ELR (cell line): ENCODE measurements around the gene EPGN.

Experiments used
- DNase-seq: peaks from one replicate; pipeline ENCODE4 v3.0.0-alpha.2; 2015; ENCODE audit warnings: low read depth

EPGN gene

DNA sequence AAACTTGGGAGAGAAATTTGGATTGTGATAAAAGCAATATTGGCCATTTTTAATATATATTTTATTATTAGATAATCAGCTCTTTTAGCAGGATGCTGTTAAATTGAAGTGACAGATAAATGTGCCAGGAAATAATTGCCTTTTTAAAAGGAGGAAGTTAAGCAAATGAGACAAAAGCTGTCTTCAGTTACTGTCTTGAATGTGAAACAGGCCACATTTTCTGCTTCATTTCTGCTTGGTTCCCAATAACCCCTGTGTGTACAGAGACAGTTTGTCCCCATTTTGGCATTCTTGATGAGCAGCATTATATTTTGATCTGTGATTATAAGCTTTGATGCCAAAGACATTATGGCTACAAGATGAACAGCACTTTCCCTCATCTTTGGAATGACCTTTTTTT, 953 bp downstream of the EPGN start:
- DNase-seq: no peak

DNA sequence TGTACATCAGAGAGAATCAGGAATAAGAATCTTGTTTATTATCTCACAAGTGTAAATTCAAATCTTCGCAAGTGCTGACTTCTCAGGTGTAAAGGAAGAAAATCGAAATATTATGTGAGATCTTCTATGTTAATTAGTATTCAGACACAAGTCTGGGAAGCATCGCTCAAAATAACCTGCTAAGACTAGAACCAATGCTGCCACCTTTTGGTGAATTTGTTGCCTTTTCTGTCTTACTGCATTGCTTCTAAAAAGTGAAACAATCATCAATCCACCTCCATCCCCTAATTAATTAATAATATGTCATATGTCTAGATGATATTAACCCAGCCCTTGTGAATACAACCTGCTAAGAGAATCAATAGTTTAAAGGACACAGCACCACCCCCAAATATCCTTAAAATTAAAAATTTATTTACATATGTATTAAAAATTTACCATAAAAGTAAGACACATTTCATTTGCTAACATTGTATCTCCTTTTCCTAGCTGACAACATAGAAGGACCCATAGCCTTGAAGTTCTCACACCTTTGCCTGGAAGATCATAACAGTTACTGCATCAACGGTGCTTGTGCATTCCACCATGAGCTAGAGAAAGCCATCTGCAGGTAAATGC, 3.5 kb downstream of the EPGN start:
- DNase-seq: peak; percentile 77

DNA sequence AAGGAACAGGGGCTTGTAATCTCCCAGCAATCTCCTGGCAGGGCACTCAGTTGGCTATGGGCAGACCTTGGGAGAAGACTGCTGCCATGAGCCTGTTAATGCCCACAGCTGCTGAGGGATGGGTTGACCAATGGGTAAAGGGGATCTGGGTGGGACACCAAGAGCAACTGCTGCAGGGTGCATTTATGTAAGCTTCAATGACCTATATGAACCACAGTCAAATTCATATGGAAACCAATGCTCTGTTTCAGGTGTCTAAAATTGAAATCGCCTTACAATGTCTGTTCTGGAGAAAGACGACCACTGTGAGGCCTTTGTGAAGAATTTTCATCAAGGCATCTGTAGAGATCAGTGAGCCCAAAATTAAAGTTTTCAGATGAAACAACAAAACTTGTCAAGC, 6.1 kb downstream of the EPGN start:
- DNase-seq: no peak

DNA sequence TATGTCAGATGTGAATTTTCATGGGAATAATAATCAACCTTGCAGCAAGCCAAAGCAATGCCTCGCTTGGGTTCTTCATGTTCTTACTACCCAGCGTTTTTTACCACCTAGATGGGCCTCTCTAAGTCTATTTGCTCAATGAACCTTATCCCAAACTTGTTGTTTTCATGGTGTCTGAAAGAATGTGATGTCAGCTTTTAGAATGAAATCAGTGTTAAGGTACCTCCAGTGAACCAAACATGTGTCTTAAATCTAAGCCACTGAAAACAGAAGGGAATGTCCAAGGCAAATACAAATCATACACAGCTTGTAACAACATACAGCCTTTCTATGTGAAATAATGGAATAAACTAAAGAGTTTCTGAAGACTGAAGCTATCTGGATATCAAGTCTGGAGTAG, 6.7 kb downstream of the EPGN start:
- DNase-seq: no peak

DNA sequence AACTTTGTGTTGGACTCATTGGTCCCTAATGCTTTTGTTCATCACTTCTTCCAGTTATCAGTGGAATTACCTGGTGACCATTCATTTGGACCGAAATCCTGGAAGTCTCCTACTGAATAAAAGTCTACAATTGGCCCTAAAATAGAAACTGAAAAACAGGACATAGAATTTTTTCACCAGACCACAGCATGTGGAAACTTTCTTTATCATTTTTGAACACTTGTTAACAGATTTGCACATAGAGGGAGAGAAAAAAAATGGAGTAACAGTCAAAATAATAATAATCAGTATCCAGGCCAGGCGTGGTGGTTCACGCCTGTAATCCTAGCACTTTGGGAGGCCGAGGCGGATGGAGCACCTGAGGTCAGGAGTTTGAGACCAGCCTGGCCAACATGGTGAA, 7.1 kb downstream of the EPGN start:
- DNase-seq: no peak

DNA sequence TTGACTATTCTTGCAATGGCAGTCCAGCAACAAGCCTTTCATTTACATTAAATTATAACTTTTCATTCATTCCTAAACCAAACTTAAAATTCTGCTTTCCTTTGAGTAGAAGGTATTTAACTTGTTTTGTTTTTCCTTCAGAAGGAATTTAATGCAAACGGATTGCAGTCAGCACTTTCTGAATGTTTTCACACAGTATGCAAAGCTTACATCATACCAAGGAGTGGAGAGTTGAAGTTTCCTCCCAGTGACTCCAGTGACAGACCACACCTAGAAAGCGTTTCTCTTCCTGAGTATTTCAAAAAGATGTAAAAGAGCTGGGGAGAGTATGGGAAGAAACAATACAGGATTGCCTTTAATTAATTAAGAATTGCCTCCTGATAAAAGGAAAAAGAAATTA, 8.1 kb downstream of the EPGN start:
- DNase-seq: no peak

DNA sequence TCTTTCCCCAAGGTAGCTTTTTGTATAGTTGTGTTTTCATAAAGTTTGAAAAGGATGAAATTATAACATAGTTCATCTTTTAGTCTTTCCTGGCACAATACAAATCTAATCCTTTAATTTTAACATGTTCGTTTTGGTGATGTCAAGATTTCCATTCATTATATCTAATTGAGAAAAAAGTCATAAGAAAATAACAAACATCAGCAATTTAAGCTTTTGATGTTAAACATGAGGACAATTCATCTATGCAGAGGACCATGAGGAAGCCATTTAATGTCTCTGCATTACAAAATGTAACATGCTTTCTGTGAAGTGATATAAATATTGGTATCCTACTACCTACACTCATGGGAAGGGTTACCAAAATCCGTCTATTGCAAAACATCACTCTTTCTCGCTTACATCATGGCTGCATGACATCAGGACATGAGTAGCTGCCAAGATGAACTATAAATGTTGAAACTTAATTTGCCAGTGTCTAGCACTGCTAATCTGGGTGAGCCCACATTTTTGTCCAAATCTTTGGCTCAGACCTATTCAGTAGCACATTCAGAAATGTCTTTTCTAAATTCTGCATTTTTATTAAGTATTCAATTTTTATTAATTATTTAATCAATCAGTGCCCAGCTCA, 9.5 kb downstream of the EPGN start:
- DNase-seq: no peak

DNA sequence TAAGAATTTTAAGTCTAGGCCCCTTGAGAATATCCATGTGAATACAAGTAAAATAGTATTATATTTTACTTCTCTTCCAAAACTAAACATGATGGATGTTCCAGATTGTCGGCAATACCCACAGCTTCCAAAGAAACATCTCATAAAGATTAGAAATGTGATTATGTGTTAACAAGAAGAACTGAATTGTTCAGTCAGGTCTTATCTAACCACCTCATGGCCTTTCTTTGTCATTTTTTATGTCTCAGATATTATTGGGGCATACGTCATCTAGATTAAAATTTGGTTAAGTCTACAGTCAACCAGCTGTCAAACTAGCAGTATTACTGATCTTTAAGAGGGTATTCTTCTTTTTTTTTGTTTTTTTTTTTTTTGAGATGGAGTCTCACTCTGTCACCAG, 10.0 kb downstream of the EPGN start:
- no peak for DNase-seq

DNA sequence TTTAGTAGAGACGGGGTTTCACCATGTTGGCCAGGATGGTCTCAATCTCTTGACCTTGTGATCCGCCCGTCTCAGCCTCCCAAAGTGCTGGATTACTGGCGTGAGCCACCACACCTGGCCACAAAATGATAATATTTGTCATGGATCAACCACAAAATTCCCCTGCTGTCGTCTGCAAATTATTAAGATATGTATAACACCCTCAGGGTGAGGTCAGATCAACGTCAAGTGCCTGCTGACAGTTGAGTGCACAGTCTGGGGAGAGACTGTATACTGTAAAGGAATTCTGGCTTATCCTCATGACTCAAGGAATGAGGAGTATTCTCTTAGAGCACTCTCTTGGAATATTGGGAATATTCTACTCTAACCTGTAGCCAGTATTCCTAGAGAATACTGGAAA, 11.2 kb downstream of the EPGN start:
- peak; percentile 50 for DNase-seq

DNA sequence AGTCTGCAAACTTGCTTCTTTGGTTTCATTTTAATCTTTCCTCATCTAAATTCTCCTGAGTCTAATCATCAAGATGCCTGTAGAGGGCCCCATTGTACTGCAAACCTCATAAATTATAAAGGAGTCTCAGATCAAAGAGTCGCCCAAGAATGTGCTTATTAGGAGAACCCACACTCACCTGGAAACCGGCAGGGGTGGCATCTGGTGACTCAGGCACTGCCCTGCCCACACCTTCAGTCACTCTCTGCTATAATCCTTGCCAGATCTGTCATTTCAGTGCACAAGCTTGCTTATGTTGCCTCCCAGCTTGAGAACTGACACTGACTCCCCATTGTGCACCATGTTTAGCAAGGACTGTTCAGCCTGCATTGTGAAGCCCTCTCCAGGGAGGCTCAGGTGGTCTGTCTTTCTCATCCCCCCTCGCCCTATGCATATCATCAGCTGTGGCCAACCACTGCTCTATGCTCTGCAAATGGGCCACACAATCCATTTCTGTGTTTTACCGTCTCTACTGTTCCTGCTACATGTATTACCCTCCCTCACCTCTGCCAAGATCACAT, 12.4 kb downstream of the EPGN start:
- peak; percentile 81 for DNase-seq

DNA sequence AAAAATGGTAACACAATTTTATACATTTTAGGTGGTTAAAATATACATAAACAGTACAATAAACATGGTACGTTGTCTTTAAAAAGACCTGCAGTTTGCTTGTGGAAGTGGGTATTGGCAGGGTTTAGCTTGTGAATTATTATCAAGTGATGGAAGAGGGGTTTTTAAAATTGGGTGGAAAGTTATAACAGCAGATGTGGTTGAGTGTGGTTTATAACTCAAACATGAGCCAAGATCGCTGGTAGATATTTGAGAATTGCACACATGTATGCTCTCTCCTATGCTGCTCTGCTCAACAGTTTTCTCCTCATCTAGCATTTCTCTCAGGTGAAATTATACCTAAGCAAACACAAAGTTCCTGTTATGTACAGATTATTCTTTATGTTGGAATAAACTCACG, 14.0 kb downstream of the EPGN start:
- DNase-seq: no peak

DNA sequence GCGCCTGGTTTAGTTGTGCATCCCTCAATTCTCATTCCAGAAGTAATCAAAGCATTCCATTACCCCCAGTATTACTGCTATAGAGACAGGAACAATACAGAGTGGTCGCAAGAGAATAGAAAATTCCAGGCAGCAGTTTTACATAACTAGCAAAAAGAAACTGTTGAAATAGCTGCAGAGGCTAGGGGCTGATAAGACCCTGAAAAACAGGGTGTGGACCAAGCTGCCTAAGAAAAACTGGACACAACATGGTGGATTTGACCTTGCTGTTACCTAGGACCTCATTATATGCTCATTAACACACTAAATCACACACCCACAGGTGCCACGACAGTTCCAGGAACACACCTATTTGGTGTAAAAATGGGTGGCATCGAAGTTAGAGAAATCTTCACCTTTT, 15.4 kb downstream of the EPGN start:
- no peak for DNase-seq

DNA sequence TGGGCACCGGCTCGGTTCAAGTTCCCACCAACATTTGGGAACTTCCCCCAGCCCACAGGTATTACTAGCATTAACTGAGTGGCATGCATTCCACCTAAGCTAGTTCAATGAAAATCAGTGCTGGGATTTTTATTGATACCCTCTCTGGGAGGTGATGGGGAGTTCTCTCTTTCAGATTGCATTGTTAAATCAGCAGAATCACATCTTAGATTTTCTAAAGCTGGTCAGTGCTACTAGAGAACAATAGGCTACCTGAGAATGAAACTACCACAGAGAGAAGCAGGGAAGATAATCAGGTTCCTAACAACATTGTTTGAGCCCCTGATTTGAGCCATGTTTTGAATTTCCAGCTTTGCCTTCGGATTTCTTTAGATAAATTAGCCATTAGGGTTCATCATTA, 16.0 kb downstream of the EPGN start:
- no peak for DNase-seq

DNA sequence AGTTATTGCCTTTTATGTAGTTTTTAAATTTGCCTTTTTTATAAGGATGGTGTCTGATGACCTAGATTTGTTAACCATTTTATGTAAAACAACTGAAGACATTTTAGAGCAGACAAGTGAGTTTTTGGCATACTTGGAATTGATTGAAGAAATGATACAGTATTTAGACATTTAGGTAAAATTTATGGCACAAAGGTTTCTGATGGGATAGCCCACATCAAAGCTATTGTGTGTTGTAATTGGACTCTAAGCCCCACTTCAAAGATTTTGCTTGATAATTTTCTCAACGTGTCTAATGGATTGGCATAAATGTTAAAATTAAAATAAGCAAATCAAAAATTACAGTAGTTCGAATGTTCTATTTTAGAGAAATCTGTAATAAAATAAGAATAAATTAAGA, 17.6 kb downstream of the EPGN start:
- no peak for DNase-seq

DNA sequence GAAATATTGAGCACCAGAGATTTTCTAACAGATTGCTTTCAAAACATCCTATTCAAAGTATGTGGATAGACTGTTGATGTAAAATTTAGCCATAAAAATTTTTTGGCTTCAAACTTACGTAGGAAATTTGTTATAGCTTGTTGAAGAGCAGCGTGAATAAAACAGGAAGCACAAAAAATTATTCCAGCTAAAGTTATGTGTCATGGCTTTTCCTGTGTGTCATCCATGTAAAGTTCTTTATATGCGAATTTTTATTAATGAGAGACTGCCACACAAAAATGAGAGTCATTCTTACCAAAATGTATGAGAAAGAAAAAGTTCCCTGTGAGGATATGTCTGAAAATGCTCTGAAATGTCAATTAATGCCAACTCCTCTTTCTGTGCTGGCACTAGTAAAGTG, 19.5 kb downstream of the EPGN start:
- peak; percentile 76 for DNase-seq

DNA sequence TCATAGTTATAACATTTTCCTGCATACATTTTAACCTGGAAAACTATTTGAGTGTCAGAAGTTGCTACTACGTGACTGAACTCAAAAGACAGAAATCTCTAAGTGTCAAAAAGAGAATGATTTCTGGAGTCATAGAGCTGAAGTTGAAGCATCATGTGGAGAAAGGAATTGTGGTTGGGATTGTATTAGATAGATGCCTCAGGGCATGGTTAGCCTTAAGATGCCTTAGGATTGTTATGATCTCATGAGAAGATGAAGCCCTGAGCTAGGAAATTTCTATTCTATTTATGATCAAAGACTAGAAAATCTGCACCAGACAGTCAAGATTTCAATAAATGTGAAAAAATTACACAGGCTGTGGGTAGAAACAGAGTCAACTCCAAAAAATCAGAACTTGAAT, 20.2 kb downstream of the EPGN start:
- peak; percentile 81 for DNase-seq

DNA sequence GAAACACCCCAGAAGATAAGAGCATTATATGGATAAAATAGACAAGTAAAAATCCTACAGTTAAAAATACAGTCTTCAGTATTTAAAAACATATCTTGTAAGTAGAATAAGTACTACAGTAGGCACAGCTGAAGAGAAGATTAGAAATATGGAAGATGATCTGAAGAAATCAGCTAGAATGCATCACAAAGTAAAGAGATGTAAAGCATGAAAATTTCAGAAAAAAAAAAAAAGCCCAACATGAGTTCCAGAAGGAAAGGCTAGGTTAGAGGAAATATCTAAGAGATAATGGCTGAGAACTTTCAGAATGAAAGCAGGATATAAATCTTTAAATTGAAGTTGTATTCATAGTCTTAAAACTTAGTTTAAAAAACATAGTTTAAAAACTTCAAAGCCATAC, 21.0 kb downstream of the EPGN start:
- DNase-seq: no peak

DNA sequence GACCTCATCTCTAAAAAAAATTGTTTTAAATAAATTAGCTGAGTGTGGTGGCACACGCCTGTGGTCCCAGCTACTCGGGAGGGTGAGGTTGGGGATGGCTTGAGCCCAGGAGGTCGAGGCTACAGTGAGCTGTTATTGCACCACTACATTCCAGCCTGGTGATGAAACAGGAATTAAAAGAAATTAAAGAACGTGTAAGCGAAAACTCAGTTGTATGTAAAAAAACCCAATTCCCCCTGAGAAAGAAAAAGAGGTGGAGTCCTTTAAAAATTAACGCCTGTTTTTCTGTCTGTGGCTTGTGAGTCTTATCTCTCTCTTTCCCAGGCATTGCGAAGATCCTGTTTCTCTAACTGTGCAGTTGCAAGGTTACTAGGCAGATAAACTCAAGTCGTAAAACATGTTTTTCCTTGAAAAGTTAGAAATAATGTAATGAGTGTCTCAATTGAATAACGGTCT, 22.1 kb downstream of the EPGN start:
- peak; percentile 19 for DNase-seq

DNA sequence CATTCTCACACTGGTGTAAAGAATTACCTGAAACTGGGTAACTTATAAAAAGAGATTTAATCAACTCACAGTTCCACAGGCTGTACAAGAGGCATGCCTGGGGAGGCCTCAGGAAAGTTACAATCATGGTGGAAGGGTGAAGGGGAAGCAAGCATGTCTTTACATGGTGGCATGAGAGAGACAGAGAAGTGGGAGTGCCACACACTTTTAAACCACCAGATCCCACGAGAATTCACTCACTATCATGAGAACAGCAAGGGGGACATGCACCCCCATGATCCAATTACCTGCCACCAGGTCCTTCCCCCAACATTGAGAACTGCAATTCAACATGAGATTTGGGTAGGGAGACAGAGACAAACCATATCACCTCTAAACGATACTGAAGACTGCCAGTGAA, 23.0 kb downstream of the EPGN start:
- DNase-seq: no peak

DNA sequence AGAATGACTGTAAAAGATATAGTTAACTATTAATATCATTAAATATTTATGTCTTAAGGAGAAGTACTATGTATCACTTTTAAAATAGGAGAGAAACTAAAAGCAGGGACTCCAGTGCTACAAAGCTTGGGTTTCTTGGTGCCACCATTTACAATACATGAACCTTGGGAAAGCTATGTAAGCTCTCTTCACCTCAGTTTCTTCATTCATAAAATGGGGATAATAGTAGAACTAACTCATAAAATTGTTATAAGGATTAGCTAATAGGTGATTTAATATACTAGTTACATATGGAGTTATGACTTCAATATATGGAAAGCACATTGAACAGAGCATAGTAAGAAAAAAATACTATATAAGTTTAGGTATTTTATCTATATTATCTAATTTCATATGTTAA, 23.7 kb downstream of the EPGN start:
- no peak for DNase-seq

DNA sequence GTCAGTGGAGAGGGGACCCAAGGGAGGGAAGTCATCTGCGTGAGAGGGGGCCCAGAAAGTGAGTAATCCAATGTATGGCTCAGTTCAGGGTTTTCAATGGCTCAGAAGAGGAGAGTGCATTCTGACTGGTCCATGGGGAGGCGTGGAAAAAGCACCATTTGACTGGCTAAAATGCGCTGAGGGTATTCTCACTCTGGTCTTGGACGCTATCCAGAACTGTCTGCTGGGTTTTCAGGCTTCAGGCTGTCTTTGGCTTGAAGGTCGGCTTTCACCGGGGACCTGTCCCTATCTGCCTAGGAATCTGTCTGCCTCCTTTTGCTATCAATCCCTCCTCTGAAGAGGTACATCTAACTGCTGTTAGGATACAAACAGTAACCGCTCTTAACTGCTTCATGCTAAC, 26.4 kb downstream of the EPGN start:
- DNase-seq: no peak

DNA sequence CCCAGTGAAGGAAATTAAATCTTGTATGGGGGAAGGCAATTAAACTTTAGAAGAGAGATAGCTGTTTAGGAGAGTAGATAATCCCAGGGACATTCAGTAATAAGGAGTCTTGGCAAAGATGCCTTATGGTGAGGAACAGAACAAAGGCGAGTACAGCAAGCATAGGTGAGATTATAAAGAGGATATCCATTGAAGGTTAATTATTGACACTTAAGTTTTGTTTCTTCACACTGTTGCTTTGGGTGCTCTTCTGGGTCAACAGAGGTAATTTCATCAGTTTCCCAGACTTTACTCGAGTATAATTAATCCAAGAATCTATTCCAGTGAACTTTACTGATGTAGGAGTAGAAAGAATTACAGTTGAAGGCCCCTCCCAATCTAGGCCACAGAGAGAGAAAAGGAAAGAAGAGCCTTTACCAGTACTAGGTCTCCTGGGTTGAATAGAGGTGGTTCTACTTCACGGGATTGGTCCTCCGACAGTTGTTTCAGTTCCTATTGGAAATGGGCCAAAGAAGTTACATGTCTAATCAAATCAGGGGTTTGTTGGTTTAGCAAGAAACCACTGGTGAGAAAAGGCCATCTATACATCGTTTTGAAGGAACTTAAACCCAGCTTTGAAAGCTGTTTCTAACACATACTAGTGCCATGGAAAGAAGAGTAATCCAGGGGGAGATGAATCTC, 27.2 kb downstream of the EPGN start:
- no peak for DNase-seq

DNA sequence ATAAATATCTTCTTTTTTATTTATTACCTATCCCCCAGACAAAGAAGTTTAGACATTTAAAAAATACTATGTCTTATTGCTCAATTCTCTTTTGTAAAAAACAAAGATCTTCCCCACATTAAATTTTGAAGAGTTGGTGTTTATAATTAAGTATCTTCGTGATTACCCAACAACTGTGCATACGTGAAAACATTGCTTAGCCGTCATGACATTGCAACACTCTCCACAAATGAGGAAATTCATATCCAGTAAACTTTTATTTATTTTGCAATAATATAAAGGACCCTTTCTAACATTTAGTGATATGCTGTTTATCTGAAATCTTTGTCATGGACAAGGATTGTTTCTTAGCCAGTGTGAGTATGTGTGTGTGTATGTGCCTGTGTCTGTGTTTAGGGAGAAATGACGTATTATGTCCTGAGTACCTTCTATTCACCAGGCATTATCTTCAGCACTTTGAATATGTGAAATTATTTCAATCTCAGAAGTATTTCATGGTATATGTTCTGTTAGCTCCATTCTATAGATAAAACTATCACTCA, 30.6 kb downstream of the EPGN start:
- no peak for DNase-seq
